Fibroblast of lung (primary cell): ENCODE measurements around the gene FAM90A26. TPM values are rescaled to one million over a fixed set of nuclear protein-coding genes. Genes with fewer than 3 reads are reported as not detected.
"Not testable (repeated sequence)": the region's sequence is repeated elsewhere in the genome, so short reads cannot be mapped to it uniquely, and the experiment has no call there.

ENCODE experiments used
- DNase-seq, 2 donors: peaks; one replicate each; pipeline versions ENCODE4 v3.0.0 to v3.0.0-alpha.2; 2010; ENCODE audit warnings: low read depth in 2 of 2
- H2AFZ ChIP-seq: 2 replicates; pipeline ENCODE4 v1.5.1; 2012; ENCODE audit warnings: low read length, control low read depth, inconsistent platforms
- H3K27ac ChIP-seq: 2 replicates; pipeline ENCODE4 v1.5.1; 2011; ENCODE audit warnings: low read length, control low read depth; ENCODE audit not compliant: insufficient read depth
- H3K27me3 ChIP-seq: 2 replicates; pipeline ENCODE4 v1.5.1; 2011; ENCODE audit warnings: mild to moderate bottlenecking, low read length; ENCODE audit not compliant: control insufficient read depth, insufficient read depth
- H3K36me3 ChIP-seq: 2 replicates; pipeline ENCODE4 v1.5.1; 2011; ENCODE audit warnings: low read length; ENCODE audit not compliant: control insufficient read depth, insufficient read depth
- H3K4me1 ChIP-seq: 2 replicates; pipeline ENCODE4 v1.5.1; 2011; ENCODE audit warnings: low read length; ENCODE audit not compliant: control insufficient read depth, insufficient read depth; ENCODE audit errors: extremely low read depth
- H3K4me2 ChIP-seq: 2 replicates; pipeline ENCODE4 v1.5.1; 2011; ENCODE audit warnings: low read length, control low read depth; ENCODE audit not compliant: insufficient read depth; ENCODE audit errors: extremely low read depth
- H3K4me3 ChIP-seq, 4 experiments: fragments of 200-600 bp in 1 of 4; sonication (generic) in 1 of 4; replicated peaks in 1 of 4; 2 replicates each; pipeline ENCODE4 v1.5.1; 2011 to 2016; ENCODE audit warnings: low read length in 4 of 4, low read depth in 3 of 4, mild to moderate bottlenecking in 3 of 4, control low read depth in 2 of 4, inconsistent platforms in 1 of 4, mixed read lengths in 1 of 4; ENCODE audit not compliant: insufficient read depth in 1 of 4; ENCODE audit errors: control extremely low read depth in 1 of 4
- H3K79me2 ChIP-seq: 2 replicates; pipeline ENCODE4 v1.5.1; 2012; ENCODE audit warnings: mild to moderate bottlenecking, low read length, inconsistent platforms; ENCODE audit not compliant: control insufficient read depth, insufficient read depth
- H3K9ac ChIP-seq: 2 replicates; pipeline ENCODE4 v1.5.1; 2011; ENCODE audit warnings: mild to moderate bottlenecking, low read length, control low read depth; ENCODE audit not compliant: insufficient read depth
- H3K9me3 ChIP-seq: 2 replicates; pipeline ENCODE4 v1.5.1; 2012; ENCODE audit warnings: low read depth, low read length; ENCODE audit not compliant: control insufficient read depth, insufficient read depth
- H4K20me1 ChIP-seq: 2 replicates; pipeline ENCODE4 v1.5.1; 2011; ENCODE audit warnings: low read length; ENCODE audit not compliant: control insufficient read depth, insufficient read depth; ENCODE audit errors: extremely low read depth
- polyA minus RNA-seq: library from RNA; depleted of rRNA, polyadenylated mRNA; stranded (reverse); fragments of >200 nt; gene quantifications from 2 replicates; pipeline ENCODE4 v1.2.3, GENCODE V29; 2011; ENCODE audit warnings: low replicate concordance
- polyA plus RNA-seq, 2 donors: library from polyadenylated mRNA; depleted of rRNA in 1 of 2; stranded (reverse) in 1 of 2; unstranded in 1 of 2; fragments of >200 nt; gene quantifications; 2 replicates each; pipeline ENCODE4 v1.2.1, GENCODE V29; 2011 to 2012; ENCODE audit warnings: missing spikeins in 1 of 2
- total RNA-seq: library from RNA; depleted of rRNA; stranded (reverse); fragments of >200 nt; gene quantifications from 2 replicates; pipeline ENCODE4 v1.2.1, GENCODE V29; 2014
- TF ChIP-seq, protein P1 (sequence below), 2 donors: IDR thresholded peaks in 1 of 2; conservative IDR thresholded peaks in 1 of 2; 1 replicate in 1 of 2; 2 replicates in 1 of 2; pipeline ENCODE4 v1.5.1; 2011 to 2012; ENCODE audit warnings: low read length in 2 of 2, control low read depth in 1 of 2, inconsistent platforms in 1 of 2, low read depth in 1 of 2, mild to moderate bottlenecking in 1 of 2

FAM90A26 gene
- total RNA-seq (not detected in 2 replicates), polyA plus RNA-seq (not detected in 2 replicates), polyA minus RNA-seq (not detected in 2 replicates)
- not detected in 2 replicates for polyA plus RNA-seq (2012)

GRCh38 chr4:9169791-9170459 is at the start of gene FAM90A26:
FAM90A26 (plus strand) TSS chr4:9170409; CDS start chr4:9173173, 2,764 bp downstream.
- not testable (repeated sequence) for DNase-seq, H3K4me1 ChIP-seq, H2AFZ ChIP-seq, H3K27me3 ChIP-seq, H3K79me2 ChIP-seq, H4K20me1 ChIP-seq, H3K4me2 ChIP-seq, H3K9me3 ChIP-seq, H3K9ac ChIP-seq, H3K27ac ChIP-seq, H3K36me3 ChIP-seq, H3K4me3 ChIP-seq

DNA sequence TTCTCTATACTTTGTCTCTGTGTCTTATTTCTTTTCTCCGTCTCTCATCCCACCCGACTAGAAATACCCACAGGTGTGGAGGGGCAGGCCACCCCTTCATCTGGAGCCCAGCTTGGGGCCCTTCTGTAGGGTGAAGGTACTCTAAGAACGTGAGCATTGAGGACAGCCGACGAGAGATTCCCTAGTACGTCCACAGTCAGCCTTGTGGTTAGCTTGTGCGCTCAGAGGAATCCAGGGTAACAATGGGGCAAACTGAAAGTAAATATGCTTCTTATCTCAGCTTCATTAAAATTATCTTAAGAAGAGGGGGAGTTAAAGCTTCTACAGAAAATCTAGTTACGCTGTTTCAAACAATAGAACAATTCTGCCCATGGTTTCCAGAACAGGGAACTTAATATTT is 47.5 kb upstream of the FAM90A26 start:
- not testable (repeated sequence) for H4K20me1 ChIP-seq, DNase-seq, H3K4me2 ChIP-seq, H3K9ac ChIP-seq, H3K9me3 ChIP-seq, H3K79me2 ChIP-seq, H3K4me1 ChIP-seq, H3K27ac ChIP-seq, H2AFZ ChIP-seq, H3K27me3 ChIP-seq, H3K36me3 ChIP-seq, H3K4me3 ChIP-seq

- not testable (repeated sequence) for H3K27me3 ChIP-seq, H3K27ac ChIP-seq, H3K4me1 ChIP-seq, H3K9ac ChIP-seq, H4K20me1 ChIP-seq, H3K36me3 ChIP-seq, H3K4me3 ChIP-seq, H2AFZ ChIP-seq, H3K4me2 ChIP-seq, H3K79me2 ChIP-seq, H3K9me3 ChIP-seq
- TF ChIP-seq, protein P1, sequence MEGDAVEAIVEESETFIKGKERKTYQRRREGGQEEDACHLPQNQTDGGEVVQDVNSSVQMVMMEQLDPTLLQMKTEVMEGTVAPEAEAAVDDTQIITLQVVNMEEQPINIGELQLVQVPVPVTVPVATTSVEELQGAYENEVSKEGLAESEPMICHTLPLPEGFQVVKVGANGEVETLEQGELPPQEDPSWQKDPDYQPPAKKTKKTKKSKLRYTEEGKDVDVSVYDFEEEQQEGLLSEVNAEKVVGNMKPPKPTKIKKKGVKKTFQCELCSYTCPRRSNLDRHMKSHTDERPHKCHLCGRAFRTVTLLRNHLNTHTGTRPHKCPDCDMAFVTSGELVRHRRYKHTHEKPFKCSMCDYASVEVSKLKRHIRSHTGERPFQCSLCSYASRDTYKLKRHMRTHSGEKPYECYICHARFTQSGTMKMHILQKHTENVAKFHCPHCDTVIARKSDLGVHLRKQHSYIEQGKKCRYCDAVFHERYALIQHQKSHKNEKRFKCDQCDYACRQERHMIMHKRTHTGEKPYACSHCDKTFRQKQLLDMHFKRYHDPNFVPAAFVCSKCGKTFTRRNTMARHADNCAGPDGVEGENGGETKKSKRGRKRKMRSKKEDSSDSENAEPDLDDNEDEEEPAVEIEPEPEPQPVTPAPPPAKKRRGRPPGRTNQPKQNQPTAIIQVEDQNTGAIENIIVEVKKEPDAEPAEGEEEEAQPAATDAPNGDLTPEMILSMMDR (conservative IDR thresholded peaks at IDR 0.05 in 1 of 2, IDR thresholded peaks at IDR 0.05 in 1 of 2; ENCODE audit: low read depth in 1 of 2, low read length in 2 of 2), result peak; percentile 57 to 63
- peak; percentile 34 to 60 for DNase-seq
These were observed 46.6 kb upstream of the FAM90A26 start for GRCh38 chr4:9123572-9124007.

DNA sequence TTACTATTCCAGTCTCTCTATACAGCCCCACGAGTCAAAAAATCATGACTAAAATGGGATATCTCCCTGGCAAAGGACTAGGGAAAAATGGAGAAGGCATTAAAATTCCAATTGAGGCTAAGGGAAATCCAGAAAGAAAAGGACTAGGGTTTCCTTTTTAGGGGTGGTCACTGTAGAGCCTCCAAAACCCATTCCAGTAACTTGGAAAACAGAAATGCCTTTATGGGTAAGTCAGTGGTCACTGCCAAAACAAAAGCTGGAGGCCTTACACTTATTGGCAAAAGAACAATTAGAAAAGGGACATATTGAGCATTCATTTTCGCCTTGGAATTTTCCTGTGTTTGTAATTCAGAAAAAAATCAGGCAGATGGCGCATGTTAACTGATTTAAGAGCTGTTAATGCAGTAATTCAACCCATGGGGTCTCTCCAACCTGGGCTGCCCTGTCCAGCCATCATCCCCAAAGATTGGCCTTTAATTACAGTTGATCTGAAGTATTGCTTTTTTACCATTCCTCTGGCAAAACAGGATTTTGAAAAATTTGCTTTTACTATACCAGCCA is 44.5 kb upstream of the FAM90A26 start:
- not testable (repeated sequence) for H3K4me3 ChIP-seq, H3K36me3 ChIP-seq, H2AFZ ChIP-seq, H3K9me3 ChIP-seq, H3K4me2 ChIP-seq, H3K4me1 ChIP-seq, H3K27ac ChIP-seq, H4K20me1 ChIP-seq, H3K79me2 ChIP-seq, H3K9ac ChIP-seq, H3K27me3 ChIP-seq
- peak in 1 of 2 donors; percentile 19 for DNase-seq
- TF ChIP-seq, protein P1 (conservative IDR thresholded peaks at IDR 0.05 in 1 of 2, IDR thresholded peaks at IDR 0.05 in 1 of 2; ENCODE audit: low read depth in 1 of 2, low read length in 2 of 2), result peak in 1 of 2 donors; percentile 23

DNA sequence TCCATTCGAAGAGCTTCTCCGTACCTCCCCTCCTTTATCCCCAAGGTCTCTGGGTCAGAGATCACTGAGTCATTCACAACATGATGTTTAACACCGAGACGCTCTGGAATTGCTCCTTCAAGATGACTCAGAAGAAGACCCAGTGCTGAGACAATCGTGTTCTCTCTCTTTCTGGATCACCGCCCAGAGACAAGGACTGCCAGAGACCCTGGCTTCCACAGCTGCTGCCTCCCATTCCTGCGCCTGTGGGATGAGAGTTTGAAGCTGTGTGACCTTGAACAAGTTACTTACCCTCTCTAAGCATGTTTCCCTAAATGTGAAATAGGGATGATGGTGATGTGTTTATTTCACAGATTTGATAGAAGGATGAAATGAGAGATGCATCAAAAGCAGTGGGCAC is 38.8 kb upstream of the FAM90A26 start:
- not testable (repeated sequence) for H3K79me2 ChIP-seq, H3K4me2 ChIP-seq, H2AFZ ChIP-seq, H3K27ac ChIP-seq, H3K9me3 ChIP-seq, H3K27me3 ChIP-seq, H3K9ac ChIP-seq, H3K36me3 ChIP-seq, H3K4me3 ChIP-seq, H4K20me1 ChIP-seq, H3K4me1 ChIP-seq
- peak; percentile 69 to 93 for DNase-seq
